RPMI8226 (cell line): ENCODE data around the gene ZSCAN22.

Source experiments
- DNase-seq: peaks from one replicate; pipeline ENCODE4 v3.0.0-alpha.2; 2015

ZSCAN22 gene

DNA sequence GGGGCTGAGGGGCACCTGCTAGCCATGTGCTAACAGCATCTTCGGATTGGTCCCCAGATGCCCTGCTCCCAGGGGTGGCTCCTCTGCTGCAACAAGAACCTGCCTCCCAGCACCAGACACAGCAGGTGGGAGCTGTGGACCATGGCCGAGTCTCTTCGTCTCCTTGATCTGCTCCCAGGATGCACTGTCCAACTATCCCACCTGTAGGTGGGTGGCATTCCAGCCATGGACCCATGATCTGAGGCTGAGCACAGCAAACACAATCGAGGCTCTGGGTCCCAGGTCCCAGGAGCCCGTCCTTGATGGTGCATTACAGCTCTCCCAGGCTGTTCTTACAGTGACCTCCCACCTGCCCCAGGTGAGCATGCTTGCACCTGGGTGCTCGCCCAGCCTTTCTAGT lies 52.5 kb downstream of the ZSCAN22 start:
- no peak for DNase-seq

DNA sequence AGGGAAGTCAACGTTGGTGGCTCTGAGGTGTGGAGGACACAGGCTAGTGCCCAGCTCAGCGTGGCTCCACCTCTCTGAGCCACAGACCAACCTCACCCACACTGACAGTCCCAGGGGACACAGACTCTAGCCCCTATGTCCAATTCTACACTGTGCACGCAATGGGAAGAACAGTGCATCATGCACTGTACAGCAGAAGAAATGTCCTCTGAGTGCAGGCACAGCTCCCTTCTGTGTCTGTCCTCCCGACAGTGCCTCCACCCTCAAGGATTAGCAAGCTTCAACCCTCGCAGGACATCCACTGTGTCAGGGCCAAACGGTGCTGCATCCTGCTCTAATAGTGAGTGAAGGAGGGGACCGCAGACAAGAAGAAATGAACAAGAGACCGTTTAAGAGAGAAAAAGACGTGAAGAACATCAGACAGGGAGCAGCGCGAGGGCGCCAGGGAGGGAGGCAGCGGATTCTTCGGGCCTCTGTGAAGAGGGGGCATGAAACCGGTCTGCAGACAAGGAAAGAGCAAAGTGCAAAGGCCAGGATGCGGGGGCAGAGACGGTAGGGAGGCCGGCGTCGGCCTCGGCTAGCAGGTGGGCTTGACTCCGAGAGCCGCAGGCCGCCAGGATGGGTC lies 53.4 kb downstream of the ZSCAN22 start:
- DNase-seq: no peak

DNA sequence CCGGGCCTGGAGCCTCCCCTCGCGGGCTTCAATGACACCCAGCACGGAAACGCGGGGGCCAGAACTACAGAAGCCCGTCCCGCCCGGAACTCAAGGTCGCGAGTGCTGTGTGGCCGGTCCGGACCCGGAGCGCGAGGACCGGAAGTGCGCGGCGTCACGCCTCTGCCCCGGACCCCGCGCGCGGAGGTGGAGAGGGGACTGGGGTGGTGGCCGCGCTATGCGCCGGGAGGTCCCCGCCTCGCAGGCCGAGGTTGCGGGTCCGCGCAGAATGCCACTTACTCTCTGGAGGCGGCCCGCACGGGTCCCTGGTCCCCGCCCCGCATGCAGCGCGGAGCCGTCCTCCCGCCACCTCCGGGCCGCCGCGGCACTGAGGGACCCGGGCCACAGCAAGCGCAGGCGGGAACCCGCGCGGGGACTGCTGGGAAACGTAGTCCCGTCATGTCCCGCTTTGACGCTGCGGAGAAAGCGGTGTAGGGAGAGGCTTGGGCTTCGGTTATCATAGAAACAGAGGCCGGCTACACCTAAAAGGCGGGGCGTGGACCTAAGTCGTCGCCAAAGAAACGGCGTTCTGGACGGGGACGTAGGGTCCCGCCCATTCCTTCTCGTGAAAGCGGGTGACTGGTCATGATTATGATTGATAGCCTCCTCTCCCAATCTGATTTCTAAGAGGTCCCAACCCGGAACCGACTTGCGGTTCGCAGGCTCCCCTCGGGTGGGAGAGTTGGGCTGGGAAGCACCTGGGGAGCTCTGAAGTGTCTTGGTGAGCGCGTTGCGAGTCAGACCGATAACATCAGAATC lies 54.1 kb downstream of the ZSCAN22 start, which contains the start of gene ZNF837:
Gene ZNF837 (minus strand): TSS at position 369 of the 798 bp plus-strand sequence. CDS start 11,698 bp downstream, outside the sequence.
- DNase-seq: peak; percentile 100

DNA sequence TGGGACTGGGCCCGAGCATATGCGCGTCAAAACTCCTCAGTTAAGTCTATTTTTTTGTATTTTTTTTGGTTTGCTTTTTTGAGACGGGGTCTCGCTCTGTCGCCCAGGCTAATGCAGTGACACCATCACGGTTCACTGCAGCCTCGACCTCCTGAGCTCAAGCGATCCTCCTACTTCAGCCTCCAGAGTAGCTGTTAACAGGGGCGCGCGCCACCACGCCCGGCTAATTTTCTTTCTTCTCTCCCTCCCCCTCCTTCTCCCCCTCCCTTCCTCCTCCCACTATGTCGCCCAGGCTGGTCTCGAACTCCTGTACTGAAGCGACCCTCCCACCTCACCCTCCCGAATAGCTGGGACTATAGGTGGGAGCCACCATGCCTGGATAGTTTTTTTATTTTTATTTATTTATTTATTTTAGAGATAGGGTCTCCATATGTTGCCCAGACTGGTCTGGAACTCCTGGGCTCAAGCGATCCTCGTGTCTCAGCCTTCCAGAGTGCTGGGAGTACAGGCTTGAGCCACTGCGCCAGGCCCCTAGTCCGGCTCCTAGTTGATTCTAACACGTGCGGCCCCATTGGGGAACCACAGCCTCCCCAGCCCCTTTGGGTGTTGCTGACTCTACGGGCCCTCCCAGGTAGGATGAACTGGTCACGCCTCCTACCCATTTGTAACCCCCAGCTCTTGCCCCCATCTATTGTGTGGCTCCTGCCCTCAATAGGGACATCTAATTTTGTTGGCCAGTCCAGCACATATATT lies 54.8 kb downstream of the ZSCAN22 start:
- DNase-seq: no peak

DNA sequence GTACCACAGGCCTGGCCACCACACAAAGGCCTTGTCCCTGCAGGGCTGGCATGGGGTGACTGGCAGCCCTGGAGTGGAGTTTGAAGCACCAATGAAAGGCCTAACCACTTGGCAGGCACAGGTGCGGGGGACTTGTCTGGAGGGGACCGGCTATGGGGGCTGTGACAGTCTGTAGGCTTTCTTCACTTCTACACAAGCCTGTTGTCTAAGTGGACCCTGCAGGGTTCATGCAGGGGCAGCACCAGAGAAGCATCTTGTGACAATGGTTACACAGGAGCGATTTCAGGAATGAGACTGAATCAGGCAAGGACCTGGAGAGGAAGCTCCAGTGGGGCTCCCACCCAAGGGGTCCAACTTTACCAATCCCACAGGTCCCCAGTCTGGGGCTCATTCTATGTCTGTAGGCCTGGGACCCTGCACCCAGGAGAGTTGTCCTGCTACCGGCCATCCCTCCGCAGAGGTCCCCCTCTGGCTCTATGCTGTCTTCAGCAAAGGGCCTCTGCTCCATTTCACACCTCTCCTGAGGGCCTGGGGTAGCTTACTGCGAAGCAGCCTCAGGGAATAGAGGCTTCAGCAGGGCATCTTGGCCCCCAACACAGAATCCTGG lies 56.3 kb downstream of the ZSCAN22 start:
- DNase-seq: no peak

DNA sequence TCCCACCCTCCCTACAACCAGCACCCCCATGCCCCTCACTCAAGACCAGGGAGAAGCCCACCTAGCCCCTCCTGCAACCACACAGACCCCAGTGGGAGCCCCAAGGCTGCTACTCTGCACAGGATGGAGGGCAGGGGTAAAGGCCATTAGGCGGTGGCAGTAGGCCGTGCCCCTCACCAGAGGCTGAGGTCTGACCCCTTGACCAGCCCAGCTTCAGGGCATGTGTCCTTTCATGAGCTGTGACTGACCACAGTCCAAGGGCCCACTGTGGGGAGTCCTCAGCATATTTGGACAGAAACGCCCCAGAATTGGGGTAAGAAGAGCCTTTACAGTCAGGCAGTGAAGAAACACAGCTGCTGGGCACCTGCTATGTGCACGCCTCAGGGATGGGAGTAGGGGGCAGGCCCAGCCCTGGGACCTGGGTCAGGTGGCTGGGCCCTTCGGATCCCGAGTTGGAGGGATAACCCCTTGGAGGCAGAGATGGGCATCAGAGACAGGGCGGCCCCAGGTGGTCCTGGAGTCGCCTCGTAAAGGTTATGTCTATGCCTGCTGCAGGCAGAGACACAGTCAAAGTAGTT lies 58.6 kb downstream of the ZSCAN22 start:
- no peak for DNase-seq

DNA sequence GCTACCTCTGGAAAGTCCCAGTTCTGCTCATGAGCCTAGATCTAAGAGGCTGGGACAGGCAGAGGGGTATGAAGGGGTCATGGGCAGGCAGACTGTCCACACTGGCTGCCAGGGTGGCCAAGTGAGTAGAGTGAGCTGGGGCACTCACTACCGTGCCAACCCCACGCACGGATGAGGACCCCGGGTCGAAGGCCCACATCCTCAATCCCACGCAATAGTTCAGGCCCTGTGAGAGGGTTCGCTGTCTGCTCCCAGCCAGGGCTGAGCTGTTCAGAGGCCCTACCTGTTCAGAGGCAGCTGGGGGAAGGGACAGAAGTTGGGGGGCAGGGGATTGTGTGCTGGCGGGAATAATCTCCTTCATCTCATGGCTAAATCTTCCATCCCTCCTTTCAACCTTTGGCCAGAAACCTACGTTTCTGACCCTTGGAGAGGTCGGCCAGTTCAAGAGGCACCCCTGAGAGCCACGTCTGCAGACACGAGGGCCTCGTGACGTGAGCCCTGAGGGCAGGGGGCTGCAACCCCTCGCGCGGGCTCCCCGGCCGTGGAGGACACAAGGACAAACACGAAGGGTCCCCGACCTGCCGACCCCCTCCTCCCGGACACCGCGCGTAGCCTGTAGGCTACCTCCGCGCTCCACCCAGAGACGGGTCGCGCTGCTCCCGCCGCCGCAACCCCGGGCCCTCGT lies 59.2 kb downstream of the ZSCAN22 start:
- no peak for DNase-seq

DNA sequence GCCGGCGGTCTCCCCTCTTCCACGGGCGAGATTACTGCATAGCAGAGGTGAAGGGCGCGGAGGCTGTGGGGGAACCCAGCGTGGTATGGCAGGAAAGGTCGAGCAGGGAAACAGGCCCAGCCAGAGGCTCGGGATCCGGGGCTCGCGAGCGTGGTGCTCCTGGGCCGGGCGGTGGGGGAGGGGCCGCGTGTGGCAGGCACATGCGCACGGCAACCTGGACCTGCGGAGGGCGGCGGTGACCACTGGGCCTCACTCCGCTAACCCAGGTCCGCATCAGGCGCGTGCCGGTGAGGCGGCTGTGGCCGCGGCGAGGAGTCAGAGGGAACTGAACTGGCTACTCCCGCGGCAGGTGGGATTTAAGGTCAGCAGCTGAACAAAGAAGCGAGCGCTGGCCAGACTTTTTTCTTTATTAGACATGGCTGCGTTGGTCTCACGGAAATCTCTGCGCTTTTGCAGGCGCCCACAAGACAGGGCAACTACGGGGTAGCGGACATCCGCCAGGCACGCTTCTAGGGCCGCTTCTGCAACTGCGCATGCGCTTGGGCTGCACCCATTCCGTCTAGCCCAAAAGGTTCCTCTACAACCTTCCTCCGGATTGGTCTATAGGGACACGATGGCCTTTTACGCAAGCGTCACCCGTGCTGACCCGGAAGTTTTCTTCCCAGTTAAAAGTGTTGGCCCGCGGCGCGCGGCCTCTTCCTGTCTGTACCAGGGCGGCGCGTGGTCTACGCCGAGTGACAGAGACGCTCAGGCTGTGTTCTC lies 60.0 kb downstream of the ZSCAN22 start, which contains the start of gene RPS5:
Gene RPS5 (plus strand): TSS at position 694 of the 762 bp plus-strand sequence. CDS start 869 bp downstream, outside the sequence.
- peak; percentile 99 for DNase-seq

DNA sequence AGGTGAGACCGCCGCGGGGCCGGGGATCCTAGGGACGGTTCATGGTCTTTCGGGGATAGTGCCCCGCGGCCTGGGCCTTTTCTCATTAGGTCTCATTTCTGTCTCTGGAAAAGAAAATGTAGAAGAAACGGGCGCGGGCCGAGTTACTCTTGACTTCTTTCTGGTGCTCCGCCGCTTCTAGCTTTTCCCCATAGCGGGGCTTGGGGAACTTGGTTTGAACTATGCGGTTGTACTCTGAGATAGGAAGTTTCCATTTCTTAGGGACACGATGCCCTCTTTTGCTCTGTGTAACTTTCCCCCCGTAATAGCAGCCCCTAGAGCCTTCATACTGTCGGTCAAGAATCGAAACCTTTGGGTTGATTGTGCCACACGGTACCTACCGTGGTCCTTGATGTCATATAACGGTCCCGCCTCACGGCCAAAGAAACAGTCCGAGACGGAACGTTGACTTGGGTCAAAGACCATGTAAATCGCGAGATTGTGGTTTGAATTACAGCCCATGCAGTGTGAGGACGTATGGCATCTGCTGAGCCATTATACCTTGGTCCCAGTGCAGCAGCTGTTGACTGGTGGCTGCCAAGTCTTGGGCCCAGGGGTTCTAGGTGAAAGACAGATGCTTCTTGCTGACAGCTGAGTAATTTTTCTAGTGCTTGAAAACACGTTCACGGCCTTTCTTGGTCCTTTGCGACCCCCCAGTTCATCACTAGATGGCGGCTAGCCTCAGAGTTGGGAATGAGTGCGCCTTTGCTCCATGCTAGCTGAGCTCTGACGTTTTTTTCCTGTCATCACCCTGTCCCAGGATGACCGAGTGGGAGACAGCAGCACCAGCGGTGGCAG lies 60.8 kb downstream of the ZSCAN22 start:
- DNase-seq: peak; percentile 26

DNA sequence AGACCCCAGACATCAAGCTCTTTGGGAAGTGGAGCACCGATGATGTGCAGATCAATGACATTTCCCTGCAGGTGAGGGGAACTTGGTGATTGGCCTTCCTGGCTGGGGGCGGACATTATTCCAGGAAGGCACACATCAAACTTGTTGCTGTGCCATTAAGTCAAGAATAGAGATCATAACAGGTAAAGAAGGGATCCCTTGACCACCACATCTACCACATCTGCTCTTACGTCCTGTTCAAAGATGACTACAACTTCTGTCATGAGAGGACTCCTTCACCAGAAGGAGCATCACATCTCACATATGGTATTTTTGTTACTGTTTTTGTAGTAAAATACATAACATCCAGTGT lies 61.4 kb downstream of the ZSCAN22 start:
- DNase-seq: no peak
